ENCODE measurements around the gene CAMK2N2. TPM values are rescaled to one million over a fixed set of nuclear protein-coding genes. Genes with fewer than 3 reads are reported as not detected.

CAMK2N2 gene
- total RNA-seq, 1 donor from 2014 or later = 5.6 TPM

DNA sequence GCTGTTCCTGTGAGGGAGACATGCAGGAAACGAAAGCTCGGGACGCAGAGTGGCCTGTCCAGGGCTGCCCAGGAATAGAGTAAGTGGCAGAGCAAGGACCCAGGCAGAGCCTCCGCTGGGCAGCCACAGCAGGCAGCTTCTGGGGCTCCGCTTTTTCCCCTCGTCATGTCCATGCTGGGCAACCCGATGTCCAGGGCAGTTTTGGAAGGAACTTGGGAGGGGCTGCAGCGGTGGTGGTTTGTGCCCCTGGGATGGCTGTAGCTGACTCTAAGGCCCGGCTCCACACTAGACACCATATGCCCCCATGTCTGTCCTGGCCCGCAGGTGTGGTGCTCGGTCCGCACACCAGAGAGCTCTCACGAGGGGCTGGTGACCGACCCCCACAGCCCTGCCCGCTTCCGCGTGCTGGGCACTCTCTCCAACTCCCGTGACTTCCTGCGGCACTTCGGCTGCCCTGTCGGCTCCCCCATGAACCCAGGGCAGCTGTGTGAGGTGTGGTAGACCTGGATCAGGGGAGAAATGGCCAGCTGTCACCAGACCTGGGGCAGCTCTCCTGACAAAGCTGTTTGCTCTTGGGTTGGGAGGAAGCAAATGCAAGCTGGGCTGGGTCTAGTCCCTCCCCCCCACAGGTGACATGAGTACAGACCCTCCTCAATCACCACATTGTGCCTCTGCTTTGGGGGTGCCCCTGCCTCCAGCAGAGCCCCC is 30.5 kb upstream of the CAMK2N2 start:
- peaks cover 22% of the 10 kb centered on the region for H3K27me3 Mint-ChIP-seq (ENCODE audit: low read depth)
- DNase-seq (ENCODE audit: low read depth, low spot score) = no peak
- no peak overlapping the region for H3K4me3 Mint-ChIP-seq
- H3K27ac Mint-ChIP-seq (ENCODE audit: unreplicated experiment) = no peak overlapping the region
- TF ChIP-seq, protein P1, sequence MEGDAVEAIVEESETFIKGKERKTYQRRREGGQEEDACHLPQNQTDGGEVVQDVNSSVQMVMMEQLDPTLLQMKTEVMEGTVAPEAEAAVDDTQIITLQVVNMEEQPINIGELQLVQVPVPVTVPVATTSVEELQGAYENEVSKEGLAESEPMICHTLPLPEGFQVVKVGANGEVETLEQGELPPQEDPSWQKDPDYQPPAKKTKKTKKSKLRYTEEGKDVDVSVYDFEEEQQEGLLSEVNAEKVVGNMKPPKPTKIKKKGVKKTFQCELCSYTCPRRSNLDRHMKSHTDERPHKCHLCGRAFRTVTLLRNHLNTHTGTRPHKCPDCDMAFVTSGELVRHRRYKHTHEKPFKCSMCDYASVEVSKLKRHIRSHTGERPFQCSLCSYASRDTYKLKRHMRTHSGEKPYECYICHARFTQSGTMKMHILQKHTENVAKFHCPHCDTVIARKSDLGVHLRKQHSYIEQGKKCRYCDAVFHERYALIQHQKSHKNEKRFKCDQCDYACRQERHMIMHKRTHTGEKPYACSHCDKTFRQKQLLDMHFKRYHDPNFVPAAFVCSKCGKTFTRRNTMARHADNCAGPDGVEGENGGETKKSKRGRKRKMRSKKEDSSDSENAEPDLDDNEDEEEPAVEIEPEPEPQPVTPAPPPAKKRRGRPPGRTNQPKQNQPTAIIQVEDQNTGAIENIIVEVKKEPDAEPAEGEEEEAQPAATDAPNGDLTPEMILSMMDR (conservative IDR thresholded peaks at IDR 0.05) = no peak
- no peaks in the 10 kb centered on the region for H3K9me3 Mint-ChIP-seq
- no peaks in the 10 kb centered on the region for H3K4me1 Mint-ChIP-seq
- no peaks in the 10 kb centered on the region for H3K36me3 Mint-ChIP-seq (ENCODE audit: low read depth)

GRCh38 chr3:184291044-184291737 is 29.8 kb upstream of the CAMK2N2 start:
- H3K4me1 Mint-ChIP-seq = no peaks in the 10 kb centered on the region
- no peaks in the 10 kb centered on the region for H3K36me3 Mint-ChIP-seq (ENCODE audit: low read depth)
- no peak overlapping the region for H3K4me3 Mint-ChIP-seq
- TF ChIP-seq, protein P1 (conservative IDR thresholded peaks at IDR 0.05) = no peak
- no peaks in the 10 kb centered on the region for H3K9me3 Mint-ChIP-seq
- no peak overlapping the region for H3K27ac Mint-ChIP-seq (ENCODE audit: unreplicated experiment)
- H3K27me3 Mint-ChIP-seq (ENCODE audit: low read depth) = peaks cover 28% of the 10 kb centered on the region
- no peak for DNase-seq (ENCODE audit: low read depth, low spot score)

DNA sequence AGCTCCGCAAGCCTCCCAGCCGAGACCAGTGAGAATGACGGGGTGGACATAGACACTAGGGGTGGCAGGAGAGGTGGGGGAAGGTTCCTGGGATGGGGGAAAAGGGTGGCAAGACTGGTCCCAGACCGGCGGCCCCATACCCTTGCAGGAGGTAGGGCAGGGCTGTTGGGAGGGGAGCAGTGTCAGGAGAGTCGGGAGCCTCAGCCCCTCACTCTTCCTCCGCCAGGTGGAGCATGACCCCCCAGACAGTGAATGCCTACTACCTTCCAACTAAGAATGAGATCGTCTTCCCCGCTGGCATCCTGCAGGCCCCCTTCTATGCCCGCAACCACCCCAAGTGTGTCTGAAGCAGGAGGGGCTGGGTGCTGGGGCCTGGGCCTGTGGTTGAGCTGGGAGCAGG is 29.0 kb upstream of the CAMK2N2 start:
- H3K4me3 Mint-ChIP-seq = no peak overlapping the region
- H3K36me3 Mint-ChIP-seq (ENCODE audit: low read depth) = no peaks in the 10 kb centered on the region
- no peak for DNase-seq (ENCODE audit: low read depth, low spot score)
- H3K27ac Mint-ChIP-seq (ENCODE audit: unreplicated experiment) = no peak overlapping the region
- TF ChIP-seq, protein P1 (conservative IDR thresholded peaks at IDR 0.05) = no peak
- peaks cover 36% of the 10 kb centered on the region for H3K27me3 Mint-ChIP-seq (ENCODE audit: low read depth)
- no peaks in the 10 kb centered on the region for H3K4me1 Mint-ChIP-seq
- H3K9me3 Mint-ChIP-seq = no peaks in the 10 kb centered on the region

DNA sequence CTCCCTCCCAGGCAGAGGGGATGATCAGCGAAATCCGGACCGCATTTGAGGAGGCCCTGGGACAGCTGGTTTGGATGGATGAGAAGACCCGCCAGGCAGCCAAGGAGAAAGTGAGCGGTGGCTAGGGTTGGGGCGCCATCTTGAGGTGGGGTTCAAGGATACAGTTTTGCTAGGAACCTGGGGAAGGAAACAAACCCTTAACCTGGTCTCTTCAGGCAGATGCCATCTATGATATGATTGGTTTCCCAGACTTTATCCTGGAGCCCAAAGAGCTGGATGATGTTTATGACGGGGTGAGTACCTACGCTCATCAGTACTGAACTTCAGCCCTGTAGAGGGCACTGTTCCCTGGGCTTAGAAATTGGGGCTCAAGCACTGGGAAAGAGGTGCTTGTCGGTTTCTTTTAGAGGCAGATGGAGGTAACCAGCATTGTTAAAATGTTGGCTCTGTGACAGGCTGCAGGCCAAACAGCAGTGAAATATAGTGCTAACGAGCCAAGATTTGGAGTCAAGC is 28.1 kb upstream of the CAMK2N2 start:
- Mint-ChIP-seq H3K27me3 (ENCODE audit: low read depth) (peaks cover 40% of the 10 kb centered on the region), H3K4me1 (peaks cover 6% of the 10 kb centered on the region), H3K4me3 (no peak overlapping the region), H3K9me3 (no peaks in the 10 kb centered on the region), H3K36me3 (ENCODE audit: low read depth) (no peaks in the 10 kb centered on the region), H3K27ac (ENCODE audit: unreplicated experiment) (no peak overlapping the region)
- DNase-seq (ENCODE audit: low read depth, low spot score) = peak; percentile 56
- TF ChIP-seq, protein P1 (conservative IDR thresholded peaks at IDR 0.05) = peak; percentile 66

GRCh38 chr3:184284696-184285095 is 23.3 kb upstream of the CAMK2N2 start:
- Mint-ChIP-seq H3K36me3 (ENCODE audit: low read depth) (no peaks in the 10 kb centered on the region), H3K4me1 (peaks cover 6% of the 10 kb centered on the region), H3K9me3 (no peaks in the 10 kb centered on the region), H3K27me3 (ENCODE audit: low read depth) (peaks cover 49% of the 10 kb centered on the region), H3K4me3 (no peak overlapping the region), H3K27ac (ENCODE audit: unreplicated experiment) (no peak overlapping the region)
- DNase-seq (ENCODE audit: low read depth, low spot score) = peak; percentile 50
- TF ChIP-seq, protein P1 (conservative IDR thresholded peaks at IDR 0.05) = peak; percentile 60

Measured in neural crest cell (in vitro differentiated cells).